ENCODE measurements around the gene XYLB.

Gene XYLB

DNA sequence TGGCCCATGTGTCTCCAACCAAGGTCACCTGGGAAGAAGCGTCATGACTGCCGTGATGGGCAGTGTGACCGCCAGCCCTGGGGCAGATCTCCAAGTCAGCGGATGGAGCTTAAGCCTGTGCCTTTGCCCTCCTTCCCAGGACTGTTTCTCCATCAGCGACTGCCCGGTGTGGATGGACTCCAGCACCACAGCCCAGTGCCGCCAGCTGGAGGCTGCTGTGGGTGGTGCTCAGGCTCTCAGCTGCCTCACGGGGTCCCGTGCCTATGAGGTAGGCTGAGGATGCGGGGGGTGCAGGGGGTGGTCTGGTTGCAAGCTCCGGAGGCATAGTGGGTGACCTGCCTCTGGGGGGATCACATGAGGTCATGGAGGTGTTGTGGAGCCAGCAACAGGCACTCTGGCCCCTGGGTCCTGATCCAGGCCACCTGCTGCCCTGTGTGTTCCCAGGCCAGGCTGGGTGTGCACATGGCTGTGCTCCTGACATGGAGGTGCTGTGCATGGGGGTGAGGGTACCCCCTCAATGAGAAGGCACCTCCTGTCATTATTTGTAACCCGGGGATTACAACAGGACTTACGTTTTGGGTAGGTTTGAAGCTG lies 19.0 kb downstream of the XYLB start:
- no peak for DNase-seq

DNA sequence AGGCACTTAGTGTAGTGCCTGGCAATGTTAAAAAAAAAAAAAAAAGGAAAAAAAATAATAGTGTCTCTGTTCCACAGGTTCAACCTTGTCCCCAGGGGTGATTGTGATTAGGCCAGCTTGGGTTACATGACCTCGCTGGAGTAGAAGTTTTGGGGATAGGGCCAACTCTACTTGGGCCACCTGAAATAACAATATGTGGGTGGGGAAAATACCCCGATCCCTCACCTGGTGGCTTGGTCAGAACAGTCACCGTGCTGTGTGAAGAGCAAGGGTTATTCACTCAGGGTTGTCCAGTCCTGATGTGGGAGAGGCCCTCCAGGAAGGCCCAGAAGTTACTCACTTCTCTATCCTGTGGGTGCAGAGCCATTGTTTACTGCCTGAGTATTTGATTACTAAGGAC lies 19.5 kb downstream of the XYLB start:
- no peak for DNase-seq

DNA sequence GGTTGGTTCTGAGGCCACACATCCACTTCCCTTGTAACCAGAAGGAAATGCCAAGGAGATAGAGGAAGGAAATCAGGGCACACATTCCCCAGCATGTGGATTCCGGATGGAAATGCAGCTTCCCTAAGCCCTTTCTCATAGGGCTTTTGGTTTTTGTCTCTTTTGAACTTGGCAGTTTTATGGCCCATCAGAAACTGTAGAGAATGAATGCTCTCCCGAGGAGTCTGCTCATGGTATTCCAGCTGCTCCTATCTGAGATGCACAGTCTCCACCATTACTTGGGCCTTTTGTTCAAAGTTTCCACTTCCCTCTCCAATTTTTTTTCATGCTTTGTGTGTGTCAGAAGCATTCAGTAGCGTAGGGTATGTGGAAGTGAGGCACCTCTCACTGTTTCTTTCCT lies 21.2 kb downstream of the XYLB start:
- no peak for DNase-seq

DNA sequence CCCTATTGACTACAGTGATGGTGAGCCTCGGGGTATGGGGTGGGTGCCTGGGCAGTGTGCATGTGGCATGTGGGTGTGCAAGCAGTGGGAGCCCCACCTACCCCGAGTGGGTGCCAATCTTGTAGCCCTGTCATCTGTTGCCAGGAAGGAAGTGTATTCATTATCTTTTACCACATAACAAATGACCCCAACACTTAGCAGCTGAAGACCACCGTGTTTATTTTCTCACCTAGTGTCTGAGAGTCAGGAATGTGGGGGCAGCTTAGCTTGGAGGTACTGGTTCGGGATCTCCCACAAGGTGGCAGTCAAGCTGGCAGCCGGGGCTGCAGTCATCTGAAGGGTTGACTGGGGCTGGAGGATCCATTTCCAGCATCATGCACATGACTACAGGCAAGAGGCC lies 21.7 kb downstream of the XYLB start:
- no peak for DNase-seq

DNA sequence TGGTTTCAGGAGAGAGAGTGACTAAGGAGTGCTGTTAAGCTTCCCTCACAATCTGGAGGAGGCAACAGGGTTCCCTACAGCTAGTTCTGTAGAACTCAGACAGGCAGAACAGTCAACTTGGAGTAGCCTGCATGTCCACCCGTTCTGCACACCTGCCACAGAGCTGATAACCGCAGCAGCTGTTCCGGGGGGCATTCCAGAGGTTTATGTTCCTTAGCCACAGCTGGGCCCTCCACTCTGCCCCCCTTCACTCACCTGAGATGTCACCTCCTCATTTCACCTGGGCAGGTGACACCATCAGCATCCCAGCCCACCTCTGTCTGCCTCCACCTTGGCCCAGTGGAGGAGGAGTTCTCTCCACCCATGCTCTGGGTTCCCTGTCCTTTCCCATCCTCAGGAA lies 22.6 kb downstream of the XYLB start:
- DNase-seq = no peak

DNA sequence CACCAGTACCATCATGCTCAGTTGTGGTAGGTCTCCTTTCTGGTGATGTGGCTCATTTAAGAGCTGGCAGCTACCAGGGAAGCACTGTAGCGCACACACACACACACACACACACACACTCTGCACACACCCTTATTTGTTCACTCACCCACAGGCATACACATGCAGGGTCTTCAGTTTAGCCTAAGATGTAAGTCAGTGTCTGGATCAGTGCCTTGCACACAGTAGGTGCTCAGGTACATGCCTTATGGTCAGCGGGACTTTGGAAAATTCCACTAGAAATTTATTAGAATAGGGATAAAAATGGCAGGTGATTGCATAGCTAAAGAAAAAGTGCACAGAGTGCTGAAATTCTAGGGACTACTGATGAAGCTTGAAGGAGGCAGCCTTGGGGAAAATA lies 23.6 kb downstream of the XYLB start:
- no peak for DNase-seq

DNA sequence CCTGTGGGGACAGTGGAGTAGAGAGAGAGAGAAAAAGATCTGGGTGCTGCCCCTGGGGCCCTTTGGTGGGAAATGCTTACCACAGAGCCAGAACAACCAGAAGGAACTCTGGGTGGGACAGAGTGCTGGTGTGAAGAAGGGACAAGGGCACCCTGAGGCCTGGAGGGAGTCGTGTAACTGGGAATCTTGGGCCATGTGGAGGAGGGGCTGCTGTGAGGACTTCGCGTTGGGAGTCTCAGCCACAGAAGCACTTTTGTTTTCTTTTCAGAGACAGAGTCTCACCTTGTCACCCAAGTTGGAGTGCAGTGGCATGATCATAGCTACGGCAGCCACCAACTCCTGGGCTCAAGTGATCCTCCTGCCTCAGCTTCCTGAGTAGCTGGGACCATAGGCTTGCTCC lies 24.3 kb downstream of the XYLB start:
- DNase-seq = no peak

DNA sequence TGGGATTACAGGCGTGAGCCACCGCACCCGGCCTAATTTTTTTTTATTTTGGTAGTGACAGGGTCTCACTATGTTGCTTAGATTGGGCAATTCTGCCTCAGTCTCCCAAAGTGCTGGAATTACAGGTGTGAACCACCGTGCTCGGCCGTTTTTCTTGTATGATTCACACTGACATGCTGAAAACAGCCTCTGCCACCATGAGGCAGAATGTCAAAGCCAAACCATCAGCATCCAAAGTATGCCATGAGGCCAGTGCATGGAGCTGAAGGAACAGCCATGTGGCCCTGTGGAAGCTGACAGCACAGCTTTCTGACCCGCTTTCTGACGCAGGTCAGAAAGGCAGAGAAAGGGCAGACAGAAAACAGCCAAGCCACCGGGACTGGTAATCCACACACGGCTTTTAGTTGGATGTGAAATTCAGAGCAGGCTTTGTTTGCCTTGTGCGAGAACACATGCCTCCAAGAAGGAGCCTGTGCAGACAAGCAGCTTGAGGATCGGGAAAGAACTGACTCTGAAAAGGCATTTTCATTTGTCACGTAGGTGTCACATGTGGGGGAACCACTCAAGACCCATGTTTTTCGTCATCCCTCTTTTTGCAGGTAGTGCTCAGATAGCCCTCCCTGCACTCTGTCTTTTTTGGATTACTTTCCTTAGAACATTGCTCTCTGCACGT lies 25.1 kb downstream of the XYLB start:
- DNase-seq = no peak

DNA sequence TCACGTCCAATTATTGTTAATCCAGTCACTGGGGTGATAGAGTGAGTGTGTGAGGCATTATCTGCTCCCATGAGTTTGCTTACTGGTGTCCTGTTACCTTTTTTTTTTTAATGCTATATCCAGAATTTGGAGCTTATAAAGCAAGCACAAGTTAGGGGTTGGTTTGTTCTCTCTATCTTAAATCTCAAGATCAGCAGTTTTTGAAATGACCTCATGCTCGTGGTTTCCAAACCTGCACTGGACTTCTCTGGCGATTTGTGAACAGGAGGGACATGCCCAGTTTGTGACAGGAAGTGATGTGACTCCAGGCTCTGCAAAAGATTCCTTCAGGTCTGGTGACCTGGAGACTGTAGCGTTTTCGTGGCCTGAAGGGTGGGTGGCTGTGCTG lies 25.6 kb downstream of the XYLB start:
- DNase-seq = no peak

DNA sequence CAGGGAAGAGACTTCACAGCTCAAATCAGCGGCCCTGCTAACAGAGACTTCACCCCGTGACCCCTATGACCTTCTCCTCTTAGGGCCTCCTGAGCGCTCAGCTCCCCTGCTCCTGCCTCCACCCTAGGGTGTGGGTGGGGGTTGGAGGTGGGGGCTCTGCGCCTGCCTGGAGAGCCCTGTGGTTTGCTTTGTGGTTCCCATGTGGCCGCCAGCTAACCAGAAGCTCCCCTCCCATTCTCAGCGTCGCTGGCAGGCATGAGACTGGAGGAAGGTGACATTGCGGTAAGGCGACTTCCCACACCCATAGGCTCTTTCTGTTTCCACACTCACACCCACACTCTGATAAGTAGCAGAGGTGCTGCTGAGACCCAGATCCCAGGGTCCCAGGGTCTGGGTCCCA lies 27.6 kb downstream of the XYLB start:
- peak; percentile 37 for DNase-seq

DNA sequence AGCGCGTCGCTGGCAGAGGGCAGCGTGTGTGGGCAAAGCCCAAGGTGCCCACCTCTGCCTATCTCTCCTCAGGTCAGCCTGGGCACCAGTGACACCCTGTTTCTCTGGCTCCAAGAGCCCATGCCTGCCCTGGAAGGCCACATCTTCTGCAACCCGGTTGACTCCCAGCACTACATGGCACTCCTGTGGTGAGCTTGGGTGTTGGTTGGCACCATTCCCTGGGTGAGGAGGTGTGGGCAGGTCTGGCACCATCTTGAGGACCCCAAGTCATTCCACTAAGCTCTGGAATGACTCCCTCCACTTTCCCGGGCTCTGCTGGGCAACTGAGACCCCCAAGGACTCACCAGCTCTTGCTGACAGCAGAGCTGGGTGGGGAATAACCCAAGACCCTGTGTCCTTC lies 28.5 kb downstream of the XYLB start:
- DNase-seq = no peak

DNA sequence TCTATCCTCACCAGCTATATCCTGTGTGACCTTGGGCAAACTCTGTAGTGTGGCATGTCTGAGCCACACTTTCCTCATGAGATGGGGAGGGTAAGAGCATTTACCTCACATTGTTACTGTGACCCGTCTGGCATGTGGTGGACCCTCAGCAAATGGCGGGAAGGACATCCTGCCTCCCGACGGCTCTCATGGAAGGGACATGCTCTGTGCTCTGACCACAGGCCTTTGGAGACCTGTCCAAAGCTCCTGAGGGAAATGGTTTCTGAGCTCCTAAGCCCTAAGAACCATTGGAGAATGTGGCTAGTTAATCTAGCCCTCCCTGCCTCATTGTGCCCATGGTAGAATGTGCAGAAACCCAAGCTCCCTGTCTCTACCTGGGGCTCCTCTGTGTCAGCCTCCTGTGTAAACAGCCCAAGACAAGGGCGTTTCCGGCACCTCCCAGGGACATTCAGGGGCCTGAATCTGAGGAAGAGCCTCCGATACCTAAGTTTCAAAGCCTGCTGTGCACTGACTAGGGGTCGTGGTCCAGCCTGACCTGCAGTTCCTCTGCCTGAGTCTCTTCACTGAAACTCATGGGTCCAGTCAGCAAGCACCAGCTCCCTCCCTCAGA lies 29.0 kb downstream of the XYLB start:
- no peak for DNase-seq

DNA sequence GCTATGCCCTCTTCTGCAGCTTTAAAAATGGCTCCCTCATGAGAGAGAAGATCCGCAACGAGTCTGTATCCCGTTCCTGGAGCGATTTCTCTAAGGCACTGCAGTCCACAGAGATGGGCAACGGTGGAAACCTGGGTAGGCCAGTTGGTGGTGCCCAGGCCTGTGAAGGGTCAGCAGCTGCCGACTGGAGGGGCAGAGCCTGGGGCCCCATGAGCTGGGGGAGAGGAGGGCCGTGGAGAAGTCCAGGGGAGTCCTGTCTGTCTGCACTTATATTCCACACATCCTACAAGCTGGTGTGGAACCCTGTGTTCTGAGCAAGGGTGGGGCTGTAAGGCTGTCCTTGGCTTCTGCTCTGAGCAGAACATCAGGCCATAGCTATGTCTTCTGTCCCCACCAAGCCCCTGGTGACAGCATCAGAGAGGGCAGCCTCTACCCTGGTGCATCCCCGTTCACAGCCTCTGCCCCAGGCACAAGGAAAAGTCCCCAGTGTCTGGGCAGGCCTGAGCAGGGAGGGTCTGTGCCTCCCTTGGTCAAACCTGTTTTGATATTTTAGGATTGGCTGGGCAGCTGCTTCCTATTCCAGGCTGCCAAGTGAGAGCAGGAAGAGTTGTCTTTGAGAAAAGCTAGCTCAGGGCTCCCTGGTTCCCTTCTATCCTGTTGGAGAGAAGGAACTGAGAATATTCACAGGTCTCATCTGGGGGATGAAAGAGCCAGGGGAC lies 29.7 kb downstream of the XYLB start:
- no peak for DNase-seq

DNA sequence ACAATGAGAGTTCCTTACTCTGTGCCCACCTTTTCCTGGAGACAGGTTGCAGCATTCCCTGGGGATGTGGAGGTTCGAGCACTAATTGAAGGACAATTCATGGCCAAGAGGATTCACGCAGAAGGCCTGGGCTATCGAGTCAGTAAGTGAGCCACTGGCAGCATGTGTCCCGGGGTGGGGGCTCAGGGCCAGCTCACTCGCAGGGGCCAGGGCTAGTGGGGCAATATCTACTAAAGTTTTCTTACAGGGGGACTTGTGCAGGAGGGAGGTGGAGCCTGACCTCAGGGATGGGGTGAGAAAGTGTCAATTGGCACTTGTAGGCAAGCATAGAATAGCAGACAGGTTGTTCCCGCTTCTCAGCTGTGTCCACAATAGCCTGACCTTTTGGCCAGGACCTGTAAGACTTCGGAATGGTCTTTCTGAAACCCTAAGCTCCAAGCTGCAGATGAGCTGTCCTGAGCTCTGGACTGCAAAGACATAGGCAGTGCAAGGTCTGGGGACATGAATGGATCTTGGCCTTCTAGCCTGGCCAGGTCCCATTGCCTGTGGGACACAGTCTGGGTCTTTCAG lies 32.7 kb downstream of the XYLB start:
- DNase-seq = no peak

DNA sequence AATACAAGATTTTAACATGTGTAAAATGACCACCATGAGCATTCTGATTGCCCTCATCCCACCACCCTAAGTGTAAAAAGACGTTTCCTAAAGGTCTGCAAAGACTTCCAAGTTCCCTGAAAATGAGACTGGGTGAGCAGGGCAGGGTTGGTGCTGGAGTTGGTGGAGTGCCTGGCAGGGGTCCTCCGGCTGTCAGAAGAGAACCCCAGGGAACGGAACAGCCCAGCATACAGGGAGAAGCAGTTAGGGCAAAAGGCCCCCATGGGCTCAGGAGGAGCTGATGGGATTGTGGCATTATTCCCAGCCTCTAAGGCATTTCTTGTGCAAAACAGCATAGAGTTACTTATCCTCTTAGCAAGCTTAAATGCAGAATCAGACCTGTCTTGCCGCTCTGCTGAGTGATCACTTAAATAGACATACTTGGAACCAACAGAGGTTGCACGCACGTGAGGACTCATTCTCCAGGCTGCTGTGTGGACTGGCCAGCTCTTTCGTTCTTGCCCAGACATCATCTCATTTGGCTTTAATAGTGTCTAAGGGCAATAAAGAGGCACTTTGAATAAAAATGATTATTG lies 36.0 kb downstream of the XYLB start:
- DNase-seq = no peak

DNA sequence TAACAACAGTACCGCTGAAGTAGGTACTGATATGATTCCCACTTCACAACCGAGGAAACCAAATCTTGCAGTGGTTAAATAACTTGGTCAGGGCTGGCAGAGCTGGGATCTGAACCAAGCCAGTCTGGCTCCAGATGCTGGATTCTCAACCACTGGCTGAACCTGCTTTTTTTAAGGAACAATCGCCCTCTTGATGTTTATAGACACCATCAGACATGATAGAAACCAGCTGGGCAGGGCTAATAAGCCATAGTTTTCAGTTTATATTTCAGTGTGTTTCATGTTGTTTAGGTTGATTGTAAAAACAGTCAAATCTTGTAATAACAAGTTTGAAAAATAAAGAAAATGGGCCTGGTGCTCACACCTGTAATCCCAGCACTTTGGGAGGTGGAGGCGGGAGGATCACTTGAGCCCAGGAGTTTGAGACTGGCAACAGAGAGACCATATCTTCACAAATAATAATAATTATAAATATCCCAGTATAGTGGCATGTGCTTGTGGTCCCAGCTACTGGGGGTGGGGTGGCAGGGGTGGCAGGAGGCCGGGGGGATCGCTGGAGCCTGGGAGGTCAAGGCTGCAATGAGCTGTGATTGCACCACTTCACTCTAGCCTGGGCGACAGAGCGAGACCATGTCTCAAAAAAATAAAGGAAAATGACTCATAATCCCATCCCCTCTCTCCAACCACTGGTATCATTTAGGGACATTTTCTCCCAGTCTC lies 36.7 kb downstream of the XYLB start:
- DNase-seq = no peak

DNA sequence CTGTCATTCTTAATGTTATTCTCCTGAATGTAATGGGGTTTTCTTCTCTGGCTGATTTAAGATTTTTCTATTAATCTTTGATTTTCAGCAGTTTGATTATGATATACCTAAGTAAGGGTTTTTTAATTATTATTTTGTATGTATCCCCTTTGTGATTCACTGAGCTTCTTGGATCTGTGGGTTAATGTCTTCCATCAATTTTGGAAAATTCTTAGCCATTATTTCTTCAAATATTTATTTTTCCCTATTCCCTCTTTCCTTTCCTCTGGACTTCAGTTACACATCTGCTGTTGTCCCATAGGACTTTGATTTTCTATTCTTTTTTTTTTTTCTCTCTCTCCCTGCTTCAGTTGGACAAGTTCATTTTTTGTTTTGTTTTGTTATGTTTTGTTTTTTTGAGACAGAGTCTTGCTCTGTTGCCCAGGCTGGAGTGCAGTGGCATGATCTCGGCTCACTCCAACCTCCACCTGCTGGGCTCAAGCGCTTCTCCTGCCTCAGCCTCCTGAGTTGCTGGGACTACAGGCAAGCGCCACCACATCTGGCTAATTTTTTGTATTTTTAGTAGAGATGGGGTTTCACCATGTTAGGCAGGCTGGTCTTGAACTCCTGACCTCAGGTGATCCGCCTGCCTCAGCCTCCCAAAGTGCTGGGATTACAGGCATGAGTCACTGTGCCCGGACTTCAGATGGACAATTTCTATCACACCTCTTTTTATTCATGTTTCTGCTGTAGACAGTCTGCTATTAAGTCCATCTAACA lies 40.6 kb downstream of the XYLB start:
- no peak for DNase-seq

DNA sequence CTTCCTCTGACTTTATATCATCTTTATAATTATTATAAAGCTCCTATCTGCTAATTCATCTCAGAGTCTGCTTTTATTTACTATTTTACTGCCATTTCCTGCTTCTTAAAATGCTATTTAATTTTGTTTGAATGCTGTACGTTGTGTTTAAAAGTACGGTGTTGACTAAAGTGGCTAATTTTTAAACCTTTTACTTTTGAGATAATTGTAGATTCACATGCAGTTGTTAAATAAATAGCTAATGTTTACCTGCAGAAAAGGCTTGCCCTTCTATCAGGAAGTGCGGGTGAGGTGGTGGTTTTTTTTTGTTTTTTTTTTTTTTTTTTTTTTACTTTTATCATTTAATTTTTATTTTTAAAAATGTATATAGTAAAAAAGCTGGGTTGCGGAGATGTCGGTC lies 41.3 kb downstream of the XYLB start:
- no peak for DNase-seq

DNA sequence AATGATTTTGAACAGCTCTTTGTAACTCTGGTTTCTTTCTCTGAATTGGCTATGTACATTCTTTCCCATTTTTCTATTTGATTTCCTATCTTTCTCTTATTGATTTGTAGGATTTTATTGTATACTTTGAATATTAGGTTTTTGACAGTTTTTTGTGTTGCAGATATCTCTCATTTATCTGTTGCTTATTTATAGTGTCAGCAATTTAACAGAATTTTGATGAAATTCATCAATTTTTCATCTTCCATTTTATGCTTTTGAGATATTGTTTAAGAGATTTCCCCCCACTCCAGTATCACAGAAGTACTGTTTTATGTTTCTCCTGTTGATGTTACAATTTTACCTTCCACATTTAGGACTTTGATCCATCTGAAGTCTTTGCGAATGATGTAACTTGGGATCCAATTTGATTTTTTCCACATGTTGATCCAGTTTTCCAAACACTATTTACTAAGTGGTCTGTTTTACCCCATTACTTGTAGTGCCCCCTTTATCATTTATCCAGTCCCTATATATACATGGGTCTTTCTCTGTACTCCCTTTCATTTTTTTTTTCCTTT lies 46.1 kb downstream of the XYLB start:
- no peak for DNase-seq

DNA sequence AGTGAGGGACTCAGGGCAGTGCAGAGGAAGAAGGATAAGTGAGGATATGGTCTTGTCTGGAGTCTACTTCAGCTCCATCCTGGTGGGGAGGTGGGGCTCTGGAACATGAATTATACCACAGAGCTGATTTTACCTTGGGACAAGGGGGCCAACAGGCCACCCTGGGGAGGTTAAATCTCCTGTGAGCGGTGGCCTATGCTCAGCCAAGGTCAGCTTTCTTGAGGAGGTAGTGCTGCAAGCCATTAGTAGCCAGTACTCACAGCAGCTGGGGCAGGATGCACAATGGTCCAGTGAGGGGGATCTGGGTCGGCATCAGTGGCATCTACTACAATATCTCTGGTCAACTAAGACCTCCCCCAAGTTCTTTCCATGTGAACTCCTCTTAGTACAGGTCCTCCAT lies 49.7 kb downstream of the XYLB start:
- no peak for DNase-seq

DNA sequence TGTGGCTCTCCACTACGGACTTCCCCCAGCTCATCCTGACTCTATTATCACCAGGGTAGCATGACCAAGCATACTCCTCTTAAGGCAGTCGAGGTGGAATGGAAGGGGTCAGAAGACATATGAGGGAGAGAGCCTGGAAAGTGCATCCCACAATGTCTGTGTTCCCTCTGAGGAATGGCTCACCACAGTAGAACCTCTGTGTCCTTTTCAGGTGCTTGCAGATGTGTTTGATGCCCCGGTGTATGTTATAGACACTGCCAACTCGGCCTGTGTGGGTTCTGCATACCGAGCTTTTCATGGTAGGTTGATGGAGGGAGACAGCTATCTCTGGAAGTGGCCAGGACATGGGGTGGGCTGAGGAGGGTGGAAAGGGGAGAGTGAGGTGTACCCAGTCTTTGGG lies 50.3 kb downstream of the XYLB start:
- no peak for DNase-seq

DNA sequence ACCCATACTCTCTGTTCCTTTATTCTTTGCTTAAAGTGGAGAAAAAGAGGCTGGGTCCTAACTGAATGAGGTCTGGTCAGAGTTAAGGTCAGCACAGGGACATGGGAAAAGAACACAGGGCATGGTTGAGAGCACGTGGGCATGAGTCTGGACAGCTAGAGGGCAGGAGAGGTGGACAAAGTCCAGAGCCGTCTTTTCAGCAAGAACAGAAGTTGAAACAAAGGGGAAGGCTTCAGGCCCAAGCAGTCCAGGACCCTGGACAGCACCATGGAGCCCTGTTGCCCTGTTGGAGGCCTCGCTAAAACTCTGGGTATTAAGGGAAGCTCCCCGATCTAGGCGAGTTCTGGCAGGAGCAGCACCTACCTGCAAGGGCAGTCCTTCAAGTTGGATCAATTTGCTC lies 50.7 kb downstream of the XYLB start:
- no peak for DNase-seq
